ENCODE measurements around the gene CCDC112.

GRCh38 chr5:115257981-115258380, 38.5 kb downstream of the CCDC112 start:
- no peak for TF ChIP-seq MAX (IDR thresholded peaks at IDR 0.05; ENCODE audit: low read depth, low read length)
- TF ChIP-seq, protein P1, sequence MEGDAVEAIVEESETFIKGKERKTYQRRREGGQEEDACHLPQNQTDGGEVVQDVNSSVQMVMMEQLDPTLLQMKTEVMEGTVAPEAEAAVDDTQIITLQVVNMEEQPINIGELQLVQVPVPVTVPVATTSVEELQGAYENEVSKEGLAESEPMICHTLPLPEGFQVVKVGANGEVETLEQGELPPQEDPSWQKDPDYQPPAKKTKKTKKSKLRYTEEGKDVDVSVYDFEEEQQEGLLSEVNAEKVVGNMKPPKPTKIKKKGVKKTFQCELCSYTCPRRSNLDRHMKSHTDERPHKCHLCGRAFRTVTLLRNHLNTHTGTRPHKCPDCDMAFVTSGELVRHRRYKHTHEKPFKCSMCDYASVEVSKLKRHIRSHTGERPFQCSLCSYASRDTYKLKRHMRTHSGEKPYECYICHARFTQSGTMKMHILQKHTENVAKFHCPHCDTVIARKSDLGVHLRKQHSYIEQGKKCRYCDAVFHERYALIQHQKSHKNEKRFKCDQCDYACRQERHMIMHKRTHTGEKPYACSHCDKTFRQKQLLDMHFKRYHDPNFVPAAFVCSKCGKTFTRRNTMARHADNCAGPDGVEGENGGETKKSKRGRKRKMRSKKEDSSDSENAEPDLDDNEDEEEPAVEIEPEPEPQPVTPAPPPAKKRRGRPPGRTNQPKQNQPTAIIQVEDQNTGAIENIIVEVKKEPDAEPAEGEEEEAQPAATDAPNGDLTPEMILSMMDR (IDR thresholded peaks at IDR 0.05; ENCODE audit: low read depth, low read length): no peak

Data from NB4 (cell line).